Activated CD8-positive, alpha-beta memory T cell treated with anti-CD3 and anti-CD28 coated beads for 24 hours (primary cell): ENCODE data around the gene ANAPC2.
A peak's percentile ranks its signal among the peaks of the same experiment; 100 is the strongest.

Source experiments
- DNase-seq: peaks from one replicate; pipeline ENCODE4 v3.0.0-alpha.2; 2020

ANAPC2 gene

DNA sequence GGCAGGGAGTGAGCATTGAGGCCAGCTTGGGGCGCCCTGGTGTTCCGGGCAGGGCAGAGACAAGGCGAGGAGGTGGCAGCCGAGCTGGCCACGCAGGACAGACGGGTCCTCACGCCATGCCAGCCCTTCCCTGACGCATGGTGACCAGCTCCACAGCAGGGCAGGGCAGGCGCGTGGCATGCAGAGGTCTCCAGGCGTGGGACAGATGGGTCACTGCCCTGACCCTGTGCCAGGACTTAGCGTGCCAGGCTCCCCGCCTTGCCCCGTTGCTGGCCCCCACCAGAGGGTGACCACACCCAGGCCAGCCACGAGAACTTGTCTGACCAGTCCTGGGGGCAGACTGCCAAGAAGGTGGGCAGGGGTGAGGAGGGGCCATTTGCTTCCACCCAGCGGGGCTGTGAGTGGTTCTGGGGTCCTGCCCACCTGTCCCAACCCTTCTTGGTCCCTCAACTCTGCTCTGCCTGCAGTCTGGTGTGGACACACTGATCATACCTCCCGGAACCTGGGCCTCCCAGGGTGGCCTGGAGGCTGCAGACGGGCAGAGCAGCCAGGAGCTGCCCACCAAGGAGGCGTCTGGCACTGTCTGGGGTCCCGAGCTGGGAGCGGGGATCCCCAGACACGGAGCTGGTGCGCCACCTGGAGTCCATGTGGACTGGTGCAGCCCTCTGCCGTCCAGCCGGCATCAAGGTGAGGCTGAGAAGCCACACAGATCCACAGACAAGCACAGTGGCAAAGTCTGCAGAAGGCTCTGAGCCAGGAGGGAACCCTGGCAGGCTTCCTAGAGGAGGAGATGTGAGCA, 38.9 kb upstream of the ANAPC2 start, which contains the start of gene RNF224:
Gene RNF224, plus strand, starts transcription at position 449 of the 799 bp plus-strand sequence. CDS start 834 bp downstream, outside the sequence.
- DNase-seq = peak; percentile 92

DNA sequence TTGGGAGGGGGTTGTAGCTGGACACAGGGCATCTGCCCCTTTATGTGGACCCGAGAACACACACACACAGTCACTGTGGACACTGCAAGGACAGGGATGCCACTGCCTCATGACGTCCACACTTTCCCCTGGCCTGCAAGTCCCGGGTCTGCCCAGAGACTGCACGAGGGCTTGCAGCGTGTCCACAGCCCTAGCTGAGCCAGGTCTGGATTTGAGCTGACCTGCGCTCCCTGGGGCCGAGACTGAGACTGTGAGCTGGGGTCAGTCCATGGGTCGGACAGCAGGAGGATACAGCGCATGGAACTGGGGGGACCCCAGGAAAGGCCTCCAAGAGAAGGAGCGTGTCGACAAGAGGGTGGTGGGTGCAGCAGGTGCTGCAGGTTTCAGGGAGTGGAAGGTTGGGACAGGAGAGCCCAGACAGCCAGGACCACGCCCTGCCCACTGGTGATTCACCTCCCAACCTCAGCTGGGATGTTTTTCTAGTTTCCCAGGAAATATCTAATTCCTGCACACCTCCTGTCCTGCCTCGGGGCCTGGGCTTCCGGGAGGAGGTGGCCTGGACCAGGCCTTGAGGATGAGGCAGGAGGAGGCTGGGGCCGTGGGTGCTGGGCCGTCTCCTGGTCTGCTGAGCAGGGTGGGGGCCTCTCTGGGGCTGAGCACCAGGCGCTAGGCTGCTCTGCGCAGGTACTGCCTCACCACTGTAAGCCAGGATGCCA, 38.1 kb upstream of the ANAPC2 start:
- DNase-seq = no peak

DNA sequence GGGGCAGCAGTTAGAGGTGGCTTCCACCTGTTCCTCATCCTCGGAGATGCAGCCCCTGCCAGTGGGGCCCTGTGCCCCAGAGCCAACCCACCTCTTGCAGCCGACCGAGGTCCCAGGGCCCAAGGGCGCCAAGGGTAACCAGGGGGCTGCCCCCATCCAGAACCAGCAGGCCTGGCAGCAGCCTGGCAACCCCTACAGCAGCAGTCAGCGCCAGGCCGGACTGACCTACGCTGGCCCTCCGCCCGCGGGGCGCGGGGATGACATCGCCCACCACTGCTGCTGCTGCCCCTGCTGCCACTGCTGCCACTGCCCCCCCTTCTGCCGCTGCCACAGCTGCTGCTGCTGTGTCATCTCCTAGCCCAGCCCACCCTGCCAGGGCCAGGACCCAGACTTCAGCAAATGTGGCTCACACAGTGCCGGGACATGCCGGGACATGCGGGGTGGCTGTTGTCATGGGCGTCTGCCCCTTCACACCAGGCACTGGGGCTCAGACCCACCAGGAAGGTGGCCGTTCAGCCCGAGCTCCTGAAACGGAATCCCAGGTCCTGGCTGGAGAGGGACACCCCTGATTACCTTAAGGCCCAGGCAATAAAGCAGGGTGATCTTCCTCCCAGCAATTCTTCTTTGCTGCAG, 37.5 kb upstream of the ANAPC2 start:
- DNase-seq = no peak

DNA sequence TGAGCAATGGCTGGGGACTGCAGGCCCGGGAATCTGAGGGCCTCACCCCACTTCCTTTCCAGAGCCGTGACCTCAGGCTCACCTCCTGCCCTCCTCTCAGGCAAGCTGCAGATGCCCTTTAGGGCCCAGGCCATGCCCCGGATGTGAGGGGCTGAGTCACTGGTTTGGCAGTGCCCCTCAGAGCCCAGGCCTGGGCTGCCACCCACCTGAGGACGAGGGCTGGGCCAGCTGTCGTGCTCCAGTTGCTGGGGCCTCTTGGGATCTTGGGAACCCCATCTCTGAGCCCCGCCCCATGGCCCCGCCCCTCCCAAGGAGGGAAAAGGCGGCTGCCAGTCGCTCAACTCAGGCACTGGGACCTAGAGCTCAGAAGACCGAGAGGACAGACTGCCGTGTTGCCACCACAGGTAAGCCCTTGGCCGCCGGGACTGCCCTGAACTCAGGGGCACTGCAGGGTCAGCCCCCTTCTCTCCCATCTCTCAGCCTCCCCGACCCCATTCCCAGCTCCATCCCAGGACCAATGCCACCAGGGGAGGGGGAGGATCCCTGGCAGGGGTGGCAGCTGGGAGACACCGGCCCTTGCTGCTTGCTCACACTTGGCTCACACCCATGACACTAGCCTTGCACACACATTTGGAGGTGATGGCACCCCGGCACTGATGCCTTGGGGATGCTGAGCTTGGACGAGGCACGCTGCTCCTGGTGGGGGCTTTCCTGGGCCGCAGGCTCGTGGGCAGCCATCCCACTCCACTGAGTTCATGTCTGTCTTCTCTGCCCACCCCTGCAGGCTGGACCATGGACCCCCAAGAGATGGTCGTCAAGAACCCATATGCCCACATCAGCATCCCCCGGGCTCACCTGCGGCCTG, 36.7 kb upstream of the ANAPC2 start, which contains the start of gene CYSRT1:
Gene CYSRT1, plus strand, starts transcription at position 345 of the 865 bp plus-strand sequence. Its CDS starts 448 bp downstream, at position 793.
- no peak for DNase-seq

DNA sequence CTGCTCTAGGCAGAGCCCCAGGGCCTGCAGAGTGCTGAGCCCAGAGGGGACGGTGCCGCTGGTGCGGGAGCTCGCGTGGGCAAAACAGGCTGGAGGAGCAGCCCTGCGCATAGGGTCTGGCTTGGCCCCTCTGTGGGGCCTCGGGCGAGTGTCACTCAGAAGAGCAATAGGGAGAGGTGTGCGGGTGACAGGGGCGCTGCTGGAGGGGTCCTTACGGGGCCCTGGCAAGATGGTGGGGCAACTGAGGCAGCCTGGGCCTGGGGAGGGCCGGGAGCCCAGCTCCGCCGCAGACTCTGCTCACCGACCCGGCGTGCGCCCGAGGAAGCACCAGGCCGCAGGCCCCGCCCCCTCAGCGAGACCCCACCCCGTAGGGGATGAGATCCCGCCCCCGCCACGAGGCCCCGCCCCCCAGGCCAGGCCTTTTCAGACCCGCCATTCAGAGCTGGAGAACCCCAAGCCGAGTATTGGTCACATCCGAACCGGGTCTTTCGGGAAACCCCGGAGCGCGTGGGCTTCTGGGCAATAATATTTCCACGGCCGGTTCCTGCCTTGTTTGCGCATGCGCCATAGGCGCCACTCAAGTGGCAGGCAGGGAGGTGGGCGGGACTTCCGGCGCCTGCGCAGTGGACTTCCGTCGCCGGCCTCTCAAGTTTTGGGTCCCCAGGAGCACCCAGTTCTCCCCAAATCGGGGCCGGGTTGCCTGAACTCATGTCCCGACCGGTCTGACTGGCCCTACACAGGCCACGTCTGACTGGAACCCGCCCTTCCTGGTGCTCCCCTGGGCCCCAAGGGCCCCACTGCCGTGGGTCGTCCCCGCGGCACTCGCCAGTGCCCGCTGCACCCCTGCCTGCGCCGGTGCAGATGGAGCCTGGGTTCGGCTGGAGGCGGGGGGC, 35.0 kb upstream of the ANAPC2 start:
- DNase-seq = peak; percentile 98

DNA sequence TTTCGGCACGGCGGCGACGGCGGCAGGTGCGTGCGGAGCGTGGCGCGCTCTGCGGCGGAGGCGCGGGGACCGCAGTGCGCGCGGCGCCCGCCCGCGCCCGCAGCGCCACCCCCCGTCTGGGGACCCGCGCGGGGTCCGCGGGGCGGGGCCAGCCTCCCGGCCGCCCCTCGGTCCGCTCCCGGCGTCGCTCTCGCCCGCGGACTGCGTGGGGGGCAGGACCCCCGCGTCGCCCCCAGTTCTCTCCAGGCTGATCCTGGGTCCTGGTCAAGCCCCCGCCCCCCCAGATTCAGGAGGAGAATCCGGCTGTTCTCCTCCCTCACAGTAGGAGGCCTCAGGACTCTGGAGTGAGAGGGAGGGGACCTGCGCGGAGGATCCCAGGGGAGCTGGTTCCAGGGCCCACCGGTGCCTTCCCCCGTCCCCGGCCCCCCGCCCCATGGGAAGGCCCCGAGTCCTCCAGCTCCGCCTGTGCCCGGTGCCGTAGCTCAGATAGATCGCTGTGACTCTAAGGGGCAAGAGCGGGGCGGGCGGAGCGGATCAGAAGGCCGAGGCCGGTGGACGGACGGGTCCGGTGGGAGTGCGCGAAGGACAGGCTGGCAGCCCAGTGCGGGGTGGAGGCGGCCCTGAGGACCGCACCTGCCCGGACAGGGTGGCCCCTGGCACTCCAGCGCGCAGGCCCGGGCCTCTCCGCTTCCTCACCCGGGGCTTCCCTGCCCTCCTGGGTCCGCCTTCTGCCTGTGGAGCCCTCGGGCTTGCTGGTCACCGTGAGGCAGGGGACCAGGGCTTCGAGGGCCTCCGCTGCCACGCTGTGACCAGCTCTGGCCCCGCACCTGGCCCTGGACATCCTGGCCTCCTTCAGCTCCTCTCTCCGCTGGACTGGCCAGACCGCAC, 34.1 kb upstream of the ANAPC2 start, which contains the start of gene RNF208:
Gene RNF208, minus strand, starts transcription at position 51 of the 888 bp plus-strand sequence. CDS start 1,028 bp downstream, outside the sequence.
- DNase-seq = peak; percentile 76

DNA sequence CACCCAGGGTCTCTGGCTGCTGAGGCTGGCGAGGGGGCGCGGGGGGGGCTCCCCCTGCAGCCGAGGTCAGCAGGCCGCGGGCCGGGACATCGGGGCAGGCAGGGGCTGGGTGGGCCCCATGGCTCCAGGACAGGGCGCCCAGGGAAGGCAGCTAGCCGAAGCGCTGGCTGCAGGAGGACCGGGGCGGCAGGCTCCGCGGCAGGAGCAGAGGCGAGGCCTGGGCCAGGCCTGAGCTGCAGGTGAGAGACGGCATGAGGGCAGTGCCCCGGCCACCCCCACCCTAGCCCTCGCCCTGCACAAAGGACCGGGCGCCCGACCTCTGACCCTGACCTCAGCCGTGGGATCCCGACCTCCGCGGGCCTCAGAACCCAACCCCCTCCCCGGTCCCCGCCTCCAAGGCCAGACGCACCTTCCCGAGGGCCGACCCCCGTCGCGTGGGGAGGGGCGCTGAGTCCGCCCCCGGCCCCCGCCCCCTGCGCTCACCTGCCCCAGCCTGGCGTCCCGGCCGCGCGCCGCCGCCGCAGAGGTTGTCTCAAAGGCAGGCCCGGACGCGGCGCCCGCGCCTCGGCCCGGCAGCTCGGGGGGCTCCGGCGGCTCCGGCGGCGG, 33.2 kb upstream of the ANAPC2 start:
- no peak for DNase-seq

DNA sequence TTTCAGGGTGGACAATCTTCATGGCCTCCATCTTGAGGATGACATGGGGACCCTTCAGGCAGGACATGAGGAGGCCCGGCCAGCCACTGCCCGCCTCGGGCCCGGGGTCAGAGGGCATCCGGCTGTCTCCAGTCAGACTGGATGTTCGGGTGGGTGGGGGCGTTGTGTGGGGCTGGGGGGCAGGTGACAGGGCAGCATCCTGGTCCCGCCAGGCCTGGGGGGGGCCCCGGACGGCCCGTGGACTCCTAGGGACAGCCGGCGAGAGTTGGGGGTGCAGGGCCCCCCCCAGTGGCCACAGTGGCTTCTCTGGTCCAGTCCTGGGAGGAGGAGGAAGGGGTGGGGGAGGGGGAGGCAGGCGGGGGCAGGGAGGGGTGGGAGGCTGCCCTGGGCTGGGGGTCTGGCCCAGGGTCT, 32.7 kb upstream of the ANAPC2 start:
- no peak for DNase-seq

DNA sequence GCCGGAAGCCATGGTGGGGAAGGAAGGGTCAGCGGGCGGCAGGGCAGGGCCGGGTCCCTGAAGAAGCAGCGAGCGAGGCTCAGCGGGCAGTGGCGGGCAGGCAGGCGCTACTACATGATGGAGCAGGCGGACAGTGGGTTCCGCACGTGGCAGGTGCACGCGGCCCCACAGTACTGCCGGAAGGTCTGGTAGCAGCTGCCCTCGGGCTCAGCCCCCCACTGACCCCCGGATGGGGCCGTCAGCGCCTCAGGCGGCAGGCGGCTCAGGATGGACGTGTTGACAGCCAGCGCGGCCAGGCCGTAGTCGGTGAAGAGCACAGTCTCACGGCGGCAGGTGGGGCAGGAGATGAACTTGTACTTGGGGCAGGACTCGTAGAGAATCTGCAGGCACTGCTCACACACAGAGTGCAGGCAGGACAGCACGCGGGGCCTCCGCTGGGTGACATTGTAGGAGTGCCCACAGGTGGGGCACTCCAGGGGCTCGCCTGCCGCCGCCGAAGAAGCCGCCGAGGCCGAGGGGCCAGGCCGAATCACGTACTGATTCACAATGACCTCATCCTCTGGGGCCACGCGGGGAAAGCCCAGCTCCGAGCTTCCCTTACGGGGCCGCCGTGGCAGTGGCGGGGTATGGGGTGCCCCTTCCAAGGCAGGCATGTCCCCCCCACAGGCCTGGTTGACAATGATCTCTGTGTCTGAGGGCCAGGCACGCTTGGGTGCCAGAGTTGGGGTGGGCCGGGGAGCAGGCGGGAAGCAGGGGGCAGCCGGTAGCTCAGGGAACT, 32.1 kb upstream of the ANAPC2 start:
- DNase-seq = no peak

DNA sequence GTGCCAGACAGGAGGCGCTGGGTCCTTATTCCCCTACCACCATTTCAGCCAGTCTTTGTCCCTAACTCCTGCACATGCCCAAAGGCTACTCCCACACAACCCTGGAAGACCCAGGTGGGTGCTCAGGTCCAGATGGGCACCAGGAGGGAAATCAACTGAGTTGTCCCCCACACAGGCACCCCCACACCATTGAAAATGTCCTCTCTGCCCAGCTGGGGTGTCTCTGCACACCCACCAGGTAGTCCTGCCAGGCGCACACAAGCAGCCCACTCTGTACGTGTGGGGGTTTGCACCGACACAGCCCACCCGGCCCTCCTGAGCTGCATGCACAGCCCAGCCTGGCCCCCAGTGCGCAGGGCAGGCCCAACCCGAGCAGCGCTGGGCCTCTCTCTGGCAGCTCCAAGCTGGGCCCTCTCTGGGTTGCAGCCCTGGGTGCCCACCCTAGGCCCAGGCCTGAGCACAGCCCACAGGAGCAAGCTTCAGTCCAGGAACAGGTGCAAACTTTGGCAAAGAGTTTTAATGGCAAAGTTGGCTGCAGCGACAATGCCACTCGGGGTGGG, 31.5 kb upstream of the ANAPC2 start:
- no peak for DNase-seq

DNA sequence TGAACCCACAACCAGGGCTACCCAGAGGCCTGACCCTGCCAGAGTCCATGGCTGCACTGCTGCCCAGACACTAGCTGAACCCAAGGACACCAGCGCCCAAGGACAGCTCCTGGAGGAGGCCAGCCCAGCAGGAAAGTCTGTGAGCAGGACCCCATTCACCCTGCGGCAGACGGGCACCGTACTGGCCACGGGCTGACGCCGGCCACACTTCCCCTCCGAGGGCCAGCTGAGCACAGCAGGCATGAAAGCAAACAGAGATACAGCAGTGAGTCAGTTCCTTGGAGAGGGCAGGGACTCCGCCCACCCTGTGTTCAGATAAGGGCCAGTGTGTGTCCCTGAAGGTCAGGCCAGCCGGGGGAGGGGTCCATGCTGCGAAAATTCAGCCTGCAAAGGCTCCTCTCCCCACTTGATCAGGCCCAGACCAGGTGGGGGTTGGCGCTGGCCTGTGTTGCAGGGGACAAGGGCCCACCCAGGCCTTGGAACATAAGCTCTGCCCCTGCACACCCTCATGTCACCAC, 30.5 kb upstream of the ANAPC2 start:
- DNase-seq = no peak

DNA sequence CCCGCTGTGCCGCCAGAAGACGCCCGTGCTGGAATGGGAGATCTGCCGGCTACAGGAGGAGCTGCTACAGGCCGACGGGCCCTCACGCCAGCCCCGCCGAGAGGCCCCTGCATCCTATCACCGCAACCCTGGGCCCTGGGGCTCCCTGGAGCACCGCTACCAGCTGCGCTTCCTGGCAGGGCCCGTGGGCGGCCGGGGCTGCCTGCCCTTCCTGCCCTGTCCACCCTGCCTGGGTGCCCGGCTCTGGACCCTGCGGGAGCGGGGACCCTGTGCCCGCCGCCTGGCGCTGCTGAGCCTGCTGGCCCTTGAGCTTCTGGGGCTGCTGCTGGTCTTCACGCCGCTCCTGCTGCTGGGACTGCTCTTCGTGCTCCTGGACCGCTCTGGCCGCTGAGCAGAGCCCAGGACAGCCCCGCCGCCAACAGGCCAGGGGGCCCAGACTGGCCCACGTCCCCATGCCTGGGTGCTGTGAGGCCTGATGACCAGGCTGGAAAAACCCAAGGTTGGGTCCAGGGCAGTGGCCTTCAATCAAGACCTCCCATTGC, 29.9 kb upstream of the ANAPC2 start:
- no peak for DNase-seq

DNA sequence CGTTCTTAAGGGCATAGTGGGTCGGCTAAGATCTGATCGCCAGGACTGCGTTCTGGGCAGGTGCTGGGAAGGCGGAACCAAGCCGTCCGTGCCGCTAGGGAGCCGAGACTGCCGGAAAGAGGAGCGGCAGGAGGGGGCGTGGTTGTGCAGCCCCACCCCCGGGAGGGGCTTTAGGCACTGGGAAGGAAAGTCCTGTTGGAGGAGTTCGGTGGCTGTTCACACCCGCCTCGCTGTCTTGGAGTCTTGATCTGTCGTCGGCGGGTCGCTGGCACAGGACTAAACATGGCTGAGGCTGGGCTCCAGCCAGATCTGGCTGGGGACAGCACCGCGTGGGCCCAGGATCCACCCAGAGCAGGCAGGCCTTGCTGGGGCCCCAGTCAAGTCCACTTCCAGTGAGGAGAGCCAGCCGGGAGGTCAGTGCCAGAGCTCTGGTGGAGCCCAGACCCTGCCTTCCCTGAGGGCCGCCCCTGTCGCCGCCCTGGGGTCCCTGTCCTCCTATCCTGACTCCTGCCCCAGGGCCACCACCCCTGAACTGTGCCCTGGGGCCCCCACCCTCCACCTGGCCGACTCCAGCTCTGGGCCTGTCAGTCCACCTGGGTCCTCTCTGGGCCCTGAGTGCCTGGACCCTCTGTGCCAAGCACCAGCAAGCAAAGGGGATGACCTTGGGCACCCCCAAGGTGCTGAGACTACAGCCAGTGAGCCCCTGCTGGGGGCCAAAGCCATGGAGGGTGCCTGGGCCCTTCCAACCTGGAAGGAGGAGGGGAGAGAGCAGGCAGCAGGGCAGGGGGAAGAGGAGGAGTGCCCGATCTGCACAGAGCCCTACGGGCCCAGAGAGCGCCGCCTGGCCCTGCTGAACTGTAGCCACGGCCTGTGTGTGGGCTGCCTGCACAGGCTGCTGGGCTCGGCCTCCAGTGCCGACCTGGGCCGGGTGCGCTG, 29.2 kb upstream of the ANAPC2 start:
- no peak for DNase-seq

DNA sequence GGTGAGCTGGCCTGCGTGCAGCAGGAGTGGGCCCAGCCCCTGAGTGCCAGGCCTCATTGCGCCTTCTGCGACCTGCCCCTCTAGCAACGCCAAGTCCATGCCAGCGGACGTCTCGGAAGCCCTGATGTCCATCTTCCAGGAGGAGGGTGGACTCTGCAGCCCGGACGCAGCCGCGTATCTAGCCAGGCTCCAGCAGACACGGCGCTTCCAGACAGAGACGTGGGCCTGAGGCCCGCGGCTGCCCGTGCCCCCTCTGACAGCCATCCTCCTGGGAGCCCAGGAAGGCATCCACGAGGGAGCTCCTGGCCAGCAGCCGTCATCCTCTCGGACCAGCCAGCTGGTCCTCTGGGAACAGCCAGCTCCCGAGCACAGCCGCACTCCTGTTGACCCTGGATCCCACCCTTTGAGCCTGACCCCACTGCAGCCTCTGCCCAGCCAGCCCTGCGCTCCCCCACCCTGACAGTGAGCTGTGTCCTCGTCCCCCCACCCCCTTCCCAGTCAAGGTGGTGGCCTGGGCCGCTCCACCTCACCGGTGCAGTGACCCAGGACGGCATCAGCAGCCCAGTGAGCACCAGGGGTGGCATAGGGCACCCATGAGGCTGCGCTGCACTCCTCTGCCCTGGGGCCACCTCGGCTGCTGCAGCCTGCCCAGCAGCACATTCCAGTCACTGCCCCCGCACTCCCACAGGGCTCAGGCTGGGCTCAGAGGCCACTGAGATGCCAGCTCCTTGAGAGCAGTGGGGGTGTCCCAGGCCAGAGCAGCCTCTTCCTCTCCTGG, 28.0 kb upstream of the ANAPC2 start:
- no peak for DNase-seq

DNA sequence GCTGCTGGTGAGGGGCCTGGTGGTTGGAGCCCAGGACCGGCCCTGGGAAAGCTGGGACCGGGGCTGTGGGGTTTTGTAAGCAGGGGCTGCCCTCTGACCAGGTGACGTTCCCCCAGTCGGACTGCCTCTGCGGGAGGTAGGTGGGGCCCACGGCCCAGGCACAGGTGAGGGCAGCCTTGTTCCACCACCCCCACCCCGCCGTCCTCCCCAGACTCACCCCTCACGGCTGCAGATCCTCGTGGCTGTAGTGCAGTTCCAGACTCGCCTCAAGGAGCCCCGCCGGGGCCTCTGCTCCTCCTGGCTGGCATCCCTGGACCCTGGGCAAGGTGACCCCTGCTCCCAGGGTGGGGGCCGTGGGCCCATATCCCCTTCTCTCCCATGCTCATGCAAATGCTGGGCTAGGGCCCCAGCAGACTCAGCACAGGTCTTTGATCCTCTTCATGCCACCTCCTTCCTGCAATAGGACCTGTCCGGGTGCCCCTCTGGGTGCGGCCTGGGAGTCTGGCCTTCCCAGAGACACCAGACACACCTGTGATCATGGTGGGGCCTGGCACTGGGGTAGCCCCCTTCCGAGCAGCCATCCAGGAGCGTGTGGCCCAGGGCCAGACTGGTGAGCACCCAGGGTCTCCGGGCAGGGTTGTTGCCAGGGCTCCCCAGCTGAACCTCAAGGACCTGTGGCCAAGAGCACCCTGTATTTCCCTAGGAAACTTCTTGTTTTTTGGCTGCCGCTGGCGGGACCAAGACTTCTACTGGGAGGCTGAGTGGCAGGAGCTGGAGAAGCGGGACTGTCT, 27.0 kb upstream of the ANAPC2 start:
- no peak for DNase-seq
